OCI-LY7 (cell line): ENCODE measurements around the gene LANCL1. TPM values are rescaled to one million over a fixed set of nuclear protein-coding genes. Genes with fewer than 3 reads are reported as not detected.

ENCODE experiments used
- BruUV-seq: library from RNA; stranded (reverse); fragments of 400-500 nt; replicated peaks from 2 replicates; lab custom pipeline; 2021; lab: Mats Ljungman, UMichigan
- CTCF ChIA-PET: fragments of 300-600 bp; sonication (Branson Sonifier 250); formaldehyde crosslinking; loops from one replicate; lab custom pipeline; 2022; ENCODE audit warnings: antibody characterized with exemption; ENCODE audit not compliant: unreplicated experiment; lab: Charles Lee
- POLR2A ChIA-PET: fragments of 300-600 bp; sonication (Branson Sonifier 250); formaldehyde crosslinking; loops from one replicate; lab custom pipeline; 2022; ENCODE audit warnings: antibody characterized with exemption; lab: Charles Lee
- DNase-seq: peaks from one replicate; pipeline ENCODE4 v3.0.0-alpha.2; 2015; ENCODE audit warnings: low spot score
- H2AFZ ChIP-seq: fragments of 200-600 bp; sonication (generic), shearing (Covaris generic); 2 replicates; pipeline ENCODE4 v1.6.1; 2014; ENCODE audit warnings: mild to moderate bottlenecking, antibody characterized with exemption, low read length, moderate library complexity
- H3K27ac ChIP-seq: fragments of 200-600 bp; sonication (generic); 2 replicates; pipeline ENCODE4 v1.5.1; 2014; ENCODE audit warnings: mixed run types, low read depth, mild to moderate bottlenecking, moderate library complexity, low read length, inconsistent platforms; ENCODE audit not compliant: poor library complexity, severe bottlenecking
- H3K36me3 ChIP-seq: fragments of 200-600 bp; sonication (generic); 2 replicates; pipeline ENCODE4 v1.6.1; 2014; ENCODE audit warnings: mild to moderate bottlenecking, antibody characterized with exemption, low read length, moderate library complexity, mixed read lengths; ENCODE audit not compliant: insufficient read depth
- H3K4me1 ChIP-seq: fragments of 200-600 bp; sonication (generic); 2 replicates; pipeline ENCODE4 v1.5.1; 2014; ENCODE audit warnings: mild to moderate bottlenecking, low read length; ENCODE audit not compliant: insufficient read depth, poor library complexity, severe bottlenecking
- H3K4me2 ChIP-seq: fragments of 200-600 bp; sonication (generic); 2 replicates; pipeline ENCODE4 v1.6.1; 2014; ENCODE audit warnings: mild to moderate bottlenecking, low read length
- H3K4me3 ChIP-seq: fragments of 200-600 bp; sonication (generic); 2 replicates; pipeline ENCODE4 v1.5.1; 2014; ENCODE audit warnings: mild to moderate bottlenecking, low read depth, low read length; ENCODE audit not compliant: poor library complexity, severe bottlenecking
- H3K79me2 ChIP-seq: fragments of 200-600 bp; sonication (generic); 2 replicates; pipeline ENCODE4 v1.6.1; 2016; ENCODE audit warnings: low read depth, mild to moderate bottlenecking, low read length, moderate library complexity, mixed read lengths; ENCODE audit not compliant: insufficient read depth
- H3K9me2 ChIP-seq: fragments of 200-600 bp; sonication (generic); 2 replicates; pipeline ENCODE4 v1.6.1; 2016; ENCODE audit warnings: mild to moderate bottlenecking, low read length, mixed read lengths; ENCODE audit not compliant: insufficient read depth
- H3K9me3 ChIP-seq: fragments of 200-600 bp; sonication (generic); 2 replicates; pipeline ENCODE4 v1.6.1; 2014; ENCODE audit warnings: mild to moderate bottlenecking, mixed run types, low read length, mixed read lengths
- H4K20me1 ChIP-seq: fragments of 200-600 bp; sonication (generic); 2 replicates; pipeline ENCODE4 v1.6.1; 2014; ENCODE audit warnings: mild to moderate bottlenecking, antibody characterized with exemption, low read length, moderate library complexity, mixed read lengths; ENCODE audit not compliant: insufficient read depth
- CTCF ChIP-seq: fragments of 200-600 bp; sonication (generic); conservative IDR thresholded peaks from 2 replicates; pipeline ENCODE4 v1.5.1; 2014; ENCODE audit warnings: mild to moderate bottlenecking, antibody characterized with exemption, low read length, moderate library complexity, mixed read lengths
- EZH2phosphoT487 ChIP-seq: fragments of 200-600 bp; sonication (generic); IDR thresholded peaks from 2 replicates; pipeline ENCODE4 v1.6.1; 2018; ENCODE audit warnings: low read depth, borderline replicate concordance, mild to moderate bottlenecking, mixed run types, antibody characterized with exemption, low read length, moderate library complexity, mixed read lengths
- intact Hi-C: fragments of 100-400 bp; cut with micrococcal nuclease; formaldehyde crosslinking; loops from one replicate; pipeline ENCODE4 v1.10.0; 2022; ENCODE audit not compliant: unreplicated experiment
- total RNA-seq, 2 experiments: library from RNA; depleted of rRNA in 1 of 2; stranded (reverse); fragments of >200 nt in 1 of 2; shearing (Covaris generic) in 1 of 2; gene quantifications; 2 replicates each; pipeline ENCODE4 v1.2.3, GENCODE V29; 2014 to 2022

Gene LANCL1
- total RNA-seq, 2 experiments from 2014 or later, result 22.5 to 55.2 TPM

DNA sequence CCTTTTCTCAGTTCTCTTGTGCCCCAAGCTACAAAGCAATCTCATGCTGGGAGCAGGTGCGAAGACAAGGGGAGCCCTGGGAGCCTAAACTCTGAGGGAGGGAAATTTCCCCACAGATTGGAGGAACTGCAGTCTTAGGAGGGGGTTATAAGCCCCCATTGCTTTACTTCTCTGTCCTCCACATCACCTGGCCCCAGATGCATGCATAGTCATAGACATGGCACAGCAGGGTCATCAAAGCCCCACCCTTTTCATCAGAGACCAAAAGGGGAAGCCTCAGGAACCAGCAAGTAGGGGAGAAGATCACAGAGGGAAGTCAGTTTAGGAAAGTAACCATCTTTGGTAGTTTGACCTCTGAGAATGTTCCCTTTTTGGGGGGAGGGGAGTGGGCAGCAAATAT, 33.7 kb downstream of the LANCL1 start:
- CTCF ChIA-PET, result no interaction called here
- Histone ChIP-seq H3K4me1 (peaks cover 9% of the 10 kb centered on the region), H3K27ac (no peak overlapping the region), H3K4me2 (no peak overlapping the region), H3K9me3 (no peaks in the 10 kb centered on the region), H3K4me3 (no peak overlapping the region), H3K79me2 (no peaks in the 10 kb centered on the region), H3K36me3 (peaks cover 41% of the 10 kb centered on the region), H2AFZ (no peak overlapping the region), H3K9me2 (no peaks in the 10 kb centered on the region), H4K20me1 (no peaks in the 10 kb centered on the region)
- POLR2A ChIA-PET, result no interaction called here
- BruUV-seq, result no TSS peak
- intact Hi-C loops, result no loop called here
- TF ChIP-seq EZH2phosphoT487 (no peak), CTCF (no peak)
- no peak for DNase-seq

GRCh38 chr2:210442457-210442856, 34.1 kb downstream of the LANCL1 start:
- H3K9me3 ChIP-seq, result no peaks in the 10 kb centered on the region
- H3K79me2 ChIP-seq, result no peaks in the 10 kb centered on the region
- no peak for DNase-seq
- ChIA-PET CTCF (no interaction called here), POLR2A (interaction anchor here (0.6 kb wide), 1 partner anchor 313 kb away, joined by 3 read pairs; no protein-coding TSS in a partner anchor)
- TF ChIP-seq EZH2phosphoT487 (no peak), CTCF (no peak)
- no peak overlapping the region for H3K4me2 ChIP-seq
- no peak overlapping the region for H3K27ac ChIP-seq
- intact Hi-C loops, result no loop called here
- no peaks in the 10 kb centered on the region for H4K20me1 ChIP-seq
- H3K4me1 ChIP-seq, result peaks cover 9% of the 10 kb centered on the region
- no peak overlapping the region for H3K4me3 ChIP-seq
- H3K9me2 ChIP-seq, result no peaks in the 10 kb centered on the region
- no TSS peak for BruUV-seq
- no peak overlapping the region for H2AFZ ChIP-seq
- H3K36me3 ChIP-seq, result peaks cover 44% of the 10 kb centered on the region

GRCh38 chr2:210440206-210440605, 36.4 kb downstream of the LANCL1 start:
- H3K36me3 ChIP-seq, result peaks cover 60% of the 10 kb centered on the region
- no peak overlapping the region for H3K4me2 ChIP-seq
- no peaks in the 10 kb centered on the region for H3K9me2 ChIP-seq
- no peaks in the 10 kb centered on the region for H4K20me1 ChIP-seq
- no peak for TF ChIP-seq EZH2phosphoT487
- no peak for TF ChIP-seq CTCF
- H3K79me2 ChIP-seq, result no peaks in the 10 kb centered on the region
- POLR2A ChIA-PET, result interaction anchor here (1.2 kb wide), 1 partner anchor 10 kb away, joined by 3 read pairs; no protein-coding TSS in a partner anchor
- BruUV-seq, result no TSS peak
- H2AFZ ChIP-seq, result no peak overlapping the region
- CTCF ChIA-PET, result no interaction called here
- no peak for DNase-seq
- H3K4me1 ChIP-seq, result peaks cover 9% of the 10 kb centered on the region
- no peak overlapping the region for H3K27ac ChIP-seq
- H3K4me3 ChIP-seq, result no peak overlapping the region
- intact Hi-C loops, result no loop called here
- no peaks in the 10 kb centered on the region for H3K9me3 ChIP-seq
